CD4-positive, alpha-beta T cell treated with Interleukin-1 beta for 1 hour (primary cell): Measurements from ENCODE around the gene WDR27.

Experiments
- DNase-seq, 2 donors: peaks; one replicate each; pipeline ENCODE4 v3.0.0-alpha.2; 2020 to 2022

WDR27 gene

GRCh38 chr6:169558774-169559441, 142.9 kb downstream of the WDR27 start:
- no peak for DNase-seq

GRCh38 chr6:169558378-169558773, 143.5 kb downstream of the WDR27 start:
- no peak for DNase-seq

GRCh38 chr6:169557887-169558286, 143.9 kb downstream of the WDR27 start:
- no peak for DNase-seq

- peak in 1 of 2 donors; percentile 21 for DNase-seq
Measured at GRCh38 chr6:169556758-169557548, 144.9 kb downstream of the WDR27 start.

- DNase-seq = no peak
Measured at GRCh38 chr6:169555971-169556617, 145.7 kb downstream of the WDR27 start.

GRCh38 chr6:169545982-169546381, 155.8 kb downstream of the WDR27 start:
- no peak for DNase-seq

GRCh38 chr6:169543704-169544103, 158.1 kb downstream of the WDR27 start:
- DNase-seq = no peak

- DNase-seq = no peak
Measured at GRCh38 chr6:169542491-169542890, 159.3 kb downstream of the WDR27 start.

GRCh38 chr6:169539176-169539897, 162.5 kb downstream of the WDR27 start:
- DNase-seq = no peak

GRCh38 chr6:169536446-169537170, 165.2 kb downstream of the WDR27 start:
- no peak for DNase-seq

- no peak for DNase-seq
Measured at GRCh38 chr6:169534039-169534421, 167.8 kb downstream of the WDR27 start.

GRCh38 chr6:169533301-169534038, 168.4 kb downstream of the WDR27 start:
- no peak for DNase-seq

GRCh38 chr6:169530752-169531123, 171.1 kb downstream of the WDR27 start:
- no peak for DNase-seq

- DNase-seq = no peak
Measured at GRCh38 chr6:169529931-169530751, 171.7 kb downstream of the WDR27 start.

- DNase-seq = no peak
Measured at GRCh38 chr6:169528755-169529154, 173.1 kb downstream of the WDR27 start.

GRCh38 chr6:169527306-169527705, 174.5 kb downstream of the WDR27 start:
- DNase-seq = no peak

- no peak for DNase-seq
Measured at GRCh38 chr6:169521825-169522224, 180.0 kb downstream of the WDR27 start.

GRCh38 chr6:169520104-169520503, 181.7 kb downstream of the WDR27 start:
- no peak for DNase-seq

- no peak for DNase-seq
Measured at GRCh38 chr6:169518451-169518850, 183.4 kb downstream of the WDR27 start.

- no peak for DNase-seq
Measured at GRCh38 chr6:169513478-169514193, 188.2 kb downstream of the WDR27 start.
